ENCODE results near the gene IFNA2.

The IFNA2 gene

GRCh38 chr9:21415493-21416267 is 30.5 kb upstream of the IFNA2 start:
- DNase-seq (ENCODE audit: low read depth, low spot score) = no peak
- ChIA-PET CTCF (interaction anchor here (1.1 to 1.7 kb wide), 5 partner anchors 10 to 20 kb away, joined by 3 to 6 read pairs (median 5); no protein-coding TSS in a partner anchor), POLR2A (no interaction called here)
- no peak overlapping the region for H3K4me3 ChIP-seq (ENCODE audit: low read depth, low read length)
- TF ChIP-seq, protein P1, sequence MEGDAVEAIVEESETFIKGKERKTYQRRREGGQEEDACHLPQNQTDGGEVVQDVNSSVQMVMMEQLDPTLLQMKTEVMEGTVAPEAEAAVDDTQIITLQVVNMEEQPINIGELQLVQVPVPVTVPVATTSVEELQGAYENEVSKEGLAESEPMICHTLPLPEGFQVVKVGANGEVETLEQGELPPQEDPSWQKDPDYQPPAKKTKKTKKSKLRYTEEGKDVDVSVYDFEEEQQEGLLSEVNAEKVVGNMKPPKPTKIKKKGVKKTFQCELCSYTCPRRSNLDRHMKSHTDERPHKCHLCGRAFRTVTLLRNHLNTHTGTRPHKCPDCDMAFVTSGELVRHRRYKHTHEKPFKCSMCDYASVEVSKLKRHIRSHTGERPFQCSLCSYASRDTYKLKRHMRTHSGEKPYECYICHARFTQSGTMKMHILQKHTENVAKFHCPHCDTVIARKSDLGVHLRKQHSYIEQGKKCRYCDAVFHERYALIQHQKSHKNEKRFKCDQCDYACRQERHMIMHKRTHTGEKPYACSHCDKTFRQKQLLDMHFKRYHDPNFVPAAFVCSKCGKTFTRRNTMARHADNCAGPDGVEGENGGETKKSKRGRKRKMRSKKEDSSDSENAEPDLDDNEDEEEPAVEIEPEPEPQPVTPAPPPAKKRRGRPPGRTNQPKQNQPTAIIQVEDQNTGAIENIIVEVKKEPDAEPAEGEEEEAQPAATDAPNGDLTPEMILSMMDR (IDR thresholded peaks at IDR 0.05; ENCODE audit: insufficient read depth, low read length, missing control alignments) = no peak

DNA sequence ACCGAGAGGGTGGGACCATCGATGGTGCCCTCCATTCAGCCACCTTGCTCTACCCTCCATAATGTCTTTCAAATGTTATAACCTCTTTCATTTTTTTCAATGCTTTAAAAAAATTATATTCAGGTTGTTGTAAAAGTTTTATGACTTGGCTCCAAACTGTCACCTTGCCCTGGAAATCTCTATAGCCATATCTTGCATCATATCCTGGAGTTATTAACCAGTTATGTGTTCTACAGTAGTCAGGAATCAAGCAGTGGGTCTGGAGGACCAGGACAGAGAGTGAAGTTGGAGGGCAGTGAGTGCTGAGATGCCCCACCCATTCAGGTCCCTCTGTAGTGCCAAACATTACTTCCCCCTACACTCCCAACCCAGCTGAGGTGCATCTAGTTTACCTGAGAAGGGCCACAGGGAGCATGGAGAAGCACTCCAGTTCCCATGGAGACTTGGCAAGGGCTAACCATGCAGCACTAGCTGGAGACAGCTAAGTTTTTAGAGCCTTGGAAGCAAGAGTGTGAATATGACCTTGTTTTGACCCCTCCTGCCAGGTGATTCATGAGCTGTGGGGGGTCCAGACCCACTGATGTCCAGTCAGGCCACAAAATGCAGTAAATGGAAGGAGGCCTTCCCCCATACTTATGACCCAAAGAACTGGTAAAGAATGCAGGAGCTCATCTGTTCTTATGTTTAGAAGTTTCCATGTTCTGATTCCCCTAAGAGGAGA is 29.2 kb upstream of the IFNA2 start:
- ChIA-PET POLR2A (no interaction called here), CTCF (interaction anchor here (1.1 to 1.7 kb wide), 4 partner anchors 9 to 20 kb away, joined by 3 to 5 read pairs (median 4); no protein-coding TSS in a partner anchor)
- TF ChIP-seq, protein P1 (IDR thresholded peaks at IDR 0.05; ENCODE audit: insufficient read depth, low read length, missing control alignments) = no peak
- H3K4me3 ChIP-seq (ENCODE audit: low read depth, low read length) = no peak overlapping the region
- DNase-seq (ENCODE audit: low read depth, low spot score) = no peak

GRCh38 chr9:21413624-21414023 is 28.4 kb upstream of the IFNA2 start:
- no peak overlapping the region for H3K4me3 ChIP-seq (ENCODE audit: low read depth, low read length)
- ChIA-PET CTCF (interaction anchor here (1.2 kb wide), 1 partner anchor 22 kb away, joined by 3 read pairs; no protein-coding TSS in a partner anchor), POLR2A (no interaction called here)
- TF ChIP-seq, protein P1 (IDR thresholded peaks at IDR 0.05; ENCODE audit: insufficient read depth, low read length, missing control alignments) = peak; percentile 3
- no peak for DNase-seq (ENCODE audit: low read depth, low spot score)

DNA sequence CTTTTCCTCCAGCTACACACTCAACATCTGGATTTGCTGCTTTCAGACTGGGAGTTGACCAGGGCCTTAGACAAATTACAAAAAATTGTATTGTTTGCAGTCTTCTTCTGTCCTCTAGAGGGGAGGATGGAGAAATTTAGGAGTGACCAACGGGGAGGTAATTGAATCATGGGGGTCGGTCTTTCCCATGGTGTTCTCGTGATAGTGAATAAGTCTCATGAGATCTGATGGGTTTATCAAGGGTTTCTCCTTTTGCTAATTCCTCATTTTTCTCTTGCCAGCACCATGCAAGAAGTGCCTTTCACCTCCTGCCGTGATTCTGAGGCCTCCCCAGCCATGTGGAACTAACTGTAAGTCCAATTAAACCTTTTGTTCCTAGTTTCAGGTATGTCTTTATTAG is 28.0 kb upstream of the IFNA2 start:
- H3K4me3 ChIP-seq (ENCODE audit: low read depth, low read length) = no peak overlapping the region
- no peak for DNase-seq (ENCODE audit: low read depth, low spot score)
- POLR2A ChIA-PET = no interaction called here
- CTCF ChIA-PET = interaction anchor here (0.9 to 1.2 kb wide), 2 partner anchors 22 to 87 kb away, joined by 3 read pairs; no protein-coding TSS in a partner anchor
- TF ChIP-seq, protein P1 (IDR thresholded peaks at IDR 0.05; ENCODE audit: insufficient read depth, low read length, missing control alignments) = no peak

GRCh38 chr9:21412107-21412506 is 26.9 kb upstream of the IFNA2 start:
- no peak overlapping the region for H3K4me3 ChIP-seq (ENCODE audit: low read depth, low read length)
- CTCF ChIA-PET = interaction anchor here (0.9 to 1.2 kb wide), 3 partner anchors 16 to 86 kb away, joined by 3 to 4 read pairs (median 3); no protein-coding TSS in a partner anchor
- POLR2A ChIA-PET = no interaction called here
- no peak for DNase-seq (ENCODE audit: low read depth, low spot score)
- TF ChIP-seq, protein P1 (IDR thresholded peaks at IDR 0.05; ENCODE audit: insufficient read depth, low read length, missing control alignments) = no peak

- no peak within 1 kb of the TSS for H3K4me3 ChIP-seq (ENCODE audit: low read depth, low read length)
- CTCF ChIA-PET = interaction anchor here (1.0 to 1.6 kb wide), 4 partner anchors 10 to 46 kb away, joined by 3 to 9 read pairs (median 3); no protein-coding TSS in a partner anchor
- TF ChIP-seq, protein P1 (IDR thresholded peaks at IDR 0.05; ENCODE audit: insufficient read depth, low read length, missing control alignments) = no peak
- POLR2A ChIA-PET = no interaction called here
- no peak for DNase-seq (ENCODE audit: low read depth, low spot score)
Measured at GRCh38 chr9:21408817-21409216, 23.6 kb upstream of the IFNA2 start, which contains the start of gene IFNA8. Gene IFNA8, plus strand, starts transcription at chr9:21409117. Its CDS starts 60 bp downstream, at chr9:21409177.
